Keratinocyte (primary cell): Measurements from ENCODE around the gene BRCA1. TPM values are rescaled to one million over a fixed set of nuclear protein-coding genes. Genes with fewer than 3 reads are reported as not detected.

Source experiments
- DNase-seq: peaks from one replicate; pipeline ENCODE4 v3.0.0-alpha.2; 2011; ENCODE audit warnings: low read depth, missing footprints, low spot score
- FAIRE-seq: peaks from 2 replicates; lab custom pipeline; 2011; peaks lifted over from hg19 to GRCh38; lab: Jason Lieb, UNC
- H2AFZ ChIP-seq: 2 replicates; pipeline ENCODE4 v1.6.0; 2012; ENCODE audit warnings: low read length, control low read depth, inconsistent platforms; ENCODE audit not compliant: control insufficient read depth
- H3K27ac ChIP-seq: 2 replicates; pipeline ENCODE4 v1.5.1; 2011; ENCODE audit warnings: low read length; ENCODE audit not compliant: control insufficient read depth, insufficient read depth
- H3K27me3 ChIP-seq: 3 replicates; pipeline ENCODE4 v1.6.0; 2011; ENCODE audit warnings: low read length; ENCODE audit not compliant: control insufficient read depth, insufficient read depth; ENCODE audit errors: extremely low read depth
- H3K36me3 ChIP-seq, 2 experiments: 2 replicates in 1 of 2; 3 replicates in 1 of 2; pipeline ENCODE4 v1.5.1; 2011; ENCODE audit warnings: low read length in 2 of 2, mild to moderate bottlenecking in 1 of 2; ENCODE audit not compliant: control insufficient read depth in 2 of 2, insufficient read depth in 2 of 2; ENCODE audit errors: extremely low read depth in 1 of 2
- H3K4me1 ChIP-seq: 3 replicates; pipeline ENCODE4 v1.5.1; 2011; ENCODE audit warnings: low read length; ENCODE audit not compliant: control insufficient read depth, insufficient read depth; ENCODE audit errors: extremely low read depth
- H3K4me2 ChIP-seq: 3 replicates; pipeline ENCODE4 v1.6.0; 2011; ENCODE audit warnings: low read depth, low read length; ENCODE audit not compliant: control insufficient read depth, insufficient read depth; ENCODE audit errors: extremely low read depth
- H3K4me3 ChIP-seq, 3 experiments: fragments of 200-600 bp in 1 of 3; sonication (generic) in 1 of 3; 2 replicates in 2 of 3; 3 replicates in 1 of 3; pipeline ENCODE4 v1.5.1; 2011 to 2016; ENCODE audit warnings: low read length in 3 of 3, mild to moderate bottlenecking in 3 of 3, control low read depth in 2 of 3, inconsistent platforms in 1 of 3, low read depth in 1 of 3, mixed read lengths in 1 of 3, mixed run types in 1 of 3, moderate library complexity in 1 of 3; ENCODE audit not compliant: control insufficient read depth in 2 of 3, insufficient read depth in 2 of 3; ENCODE audit errors: extremely low read depth in 1 of 3
- H3K79me2 ChIP-seq: 2 replicates; pipeline ENCODE4 v1.6.0; 2012; ENCODE audit warnings: low read length; ENCODE audit not compliant: control insufficient read depth, insufficient read depth
- H3K9ac ChIP-seq: 3 replicates; pipeline ENCODE4 v1.6.0; 2011; ENCODE audit warnings: low read length; ENCODE audit not compliant: control insufficient read depth, insufficient read depth; ENCODE audit errors: extremely low read depth
- H3K9me1 ChIP-seq: 3 replicates; pipeline ENCODE4 v1.6.0; 2011; ENCODE audit warnings: low read length; ENCODE audit not compliant: control insufficient read depth, insufficient read depth; ENCODE audit errors: extremely low read depth
- H3K9me3 ChIP-seq: 2 replicates; pipeline ENCODE4 v1.5.1; 2012; ENCODE audit warnings: low read depth, low read length; ENCODE audit not compliant: control insufficient read depth
- H4K20me1 ChIP-seq: 3 replicates; pipeline ENCODE4 v1.6.0; 2011; ENCODE audit warnings: low read length; ENCODE audit not compliant: control insufficient read depth, insufficient read depth; ENCODE audit errors: extremely low read depth
- CTCF ChIP-seq, 3 experiments: IDR thresholded peaks in 1 of 3; conservative IDR thresholded peaks in 1 of 3; optimal IDR thresholded peaks in 1 of 3; 2 replicates in 2 of 3; 3 replicates in 1 of 3; pipeline versions ENCODE3 to v1.5.1; 2011; ENCODE audit warnings: low read length in 3 of 3, mild to moderate bottlenecking in 3 of 3, moderate library complexity in 2 of 3, control low read depth in 1 of 3, inconsistent platforms in 1 of 3; ENCODE audit not compliant: insufficient read depth in 2 of 3; ENCODE audit errors: extremely low read depth in 1 of 3
- EZH2 ChIP-seq: IDR thresholded peaks from one replicate; pipeline ENCODE4 v1.6.1; 2012; ENCODE audit warnings: inconsistent platforms, mild to moderate bottlenecking, low read length, moderate library complexity
- dilution Hi-C: fragments of 300-500 bp; cut with MboI; formaldehyde crosslinking; loops from one replicate; pipeline ENCODE4 v1.7.0; 2020; ENCODE audit warnings: low sequenced_read_pairs; ENCODE audit not compliant: extremely low pct_ligation_motif_present
- polyA plus RNA-seq, 5 experiments: library from polyadenylated mRNA; depleted of rRNA in 3 of 5; stranded (reverse) in 3 of 5; stranded (forward) in 1 of 5; unstranded in 1 of 5; fragments of >200 nt; gene quantifications; 1 replicate in 1 of 5; 2 replicates in 3 of 5; 3 replicates in 1 of 5; pipeline versions ENCODE4 v1.2.1 to v1.2.3, GENCODE V29; 2011 to 2012; ENCODE audit warnings: missing spikeins in 2 of 5, low read depth in 1 of 5, low replicate concordance in 1 of 5

The BRCA1 gene
- polyA plus RNA-seq, 1 donor (not counting 4 experiments of a cell fraction or from before 2014, with no cell fraction given), result 17.2 TPM

GRCh38 chr17:43039646-43040045, 85.5 kb downstream of the BRCA1 start:
- Histone ChIP-seq H3K4me2 (no peak overlapping the region), H3K27me3 (no peaks in the 10 kb centered on the region), H2AFZ (no peak overlapping the region), H4K20me1 (no peaks in the 10 kb centered on the region), H3K27ac (no peak overlapping the region), H3K9me3 (no peaks in the 10 kb centered on the region), H3K36me3 (peaks cover 0 to 6% of the 10 kb centered on the region in 2 experiments), H3K4me1 (no peaks in the 10 kb centered on the region), H3K9ac (no peak overlapping the region), H3K4me3 (no peak overlapping the region), H3K79me2 (no peaks in the 10 kb centered on the region), H3K9me1 (no peaks in the 10 kb centered on the region)
- FAIRE-seq (no peak), DNase-seq (no peak)
- dilution Hi-C loops, result no loop called here
- TF ChIP-seq CTCF (optimal IDR thresholded peaks at IDR 0.05 in 1 of 3, IDR thresholded peaks at IDR 0.05 in 1 of 3, conservative IDR thresholded peaks at IDR 0.05 in 1 of 3; ENCODE audit: extremely low read depth in 1 of 3, insufficient read depth in 2 of 3, low read length in 3 of 3) (no peak), EZH2 (no peak)

DNA sequence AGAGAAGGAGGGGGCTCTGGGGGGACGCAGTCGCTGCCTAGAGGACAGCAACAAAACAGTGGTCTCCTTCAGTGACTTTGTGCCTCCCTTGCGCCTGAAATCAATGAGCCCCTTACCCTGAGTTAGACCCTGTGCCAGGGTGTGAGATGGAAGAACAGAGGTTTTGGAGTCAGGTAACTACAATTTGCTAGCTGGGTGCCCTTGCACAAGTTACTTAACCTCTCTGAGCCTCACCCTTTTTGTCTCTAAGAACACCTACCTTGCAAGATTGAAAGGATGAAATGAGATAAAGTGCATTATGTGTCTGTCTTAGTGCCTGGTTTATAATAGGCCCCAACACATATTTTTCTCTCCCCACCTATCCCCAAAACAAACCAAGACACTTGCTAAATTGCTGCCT, 90.3 kb downstream of the BRCA1 start:
- H3K27ac ChIP-seq, result no peak overlapping the region
- no peak overlapping the region for H3K4me3 ChIP-seq
- H3K36me3 ChIP-seq, result no peaks in the 10 kb centered on the region
- H3K9me1 ChIP-seq, result no peaks in the 10 kb centered on the region
- no peaks in the 10 kb centered on the region for H3K4me1 ChIP-seq
- TF ChIP-seq EZH2, result no peak
- no peak for TF ChIP-seq CTCF (optimal IDR thresholded peaks at IDR 0.05 in 1 of 3, IDR thresholded peaks at IDR 0.05 in 1 of 3, conservative IDR thresholded peaks at IDR 0.05 in 1 of 3; ENCODE audit: extremely low read depth in 1 of 3, insufficient read depth in 2 of 3, low read length in 3 of 3)
- DNase-seq (no peak), FAIRE-seq (no peak)
- H3K9me3 ChIP-seq, result no peaks in the 10 kb centered on the region
- no peak overlapping the region for H3K9ac ChIP-seq
- no peak overlapping the region for H3K4me2 ChIP-seq
- H2AFZ ChIP-seq, result no peak overlapping the region
- dilution Hi-C loops, result no loop called here
- no peaks in the 10 kb centered on the region for H4K20me1 ChIP-seq
- H3K79me2 ChIP-seq, result no peaks in the 10 kb centered on the region
- no peaks in the 10 kb centered on the region for H3K27me3 ChIP-seq
